ENCODE measurements around the gene P2RY6.

P2RY6 gene

GRCh38 chr11:73291196-73291595 is 19.1 kb downstream of the P2RY6 start:
- H3K36me3 Mint-ChIP-seq (ENCODE audit: low read depth), result no peaks in the 10 kb centered on the region
- no peaks in the 10 kb centered on the region for H3K9me3 Mint-ChIP-seq
- peaks cover 10% of the 10 kb centered on the region for H3K4me1 Mint-ChIP-seq (ENCODE audit: low read depth)
- peaks cover 5% of the 10 kb centered on the region for H3K27me3 Mint-ChIP-seq
- no peak overlapping the region for H3K4me3 Mint-ChIP-seq
- DNase-seq, result no peak
- H3K27ac Mint-ChIP-seq, result no peak overlapping the region

GRCh38 chr11:73291781-73292524 is 19.8 kb downstream of the P2RY6 start:
- Mint-ChIP-seq H3K27me3 (peaks cover 5% of the 10 kb centered on the region), H3K9me3 (no peaks in the 10 kb centered on the region), H3K36me3 (ENCODE audit: low read depth) (no peaks in the 10 kb centered on the region), H3K27ac (no peak overlapping the region), H3K4me1 (ENCODE audit: low read depth) (peaks cover 10% of the 10 kb centered on the region), H3K4me3 (no peak overlapping the region)
- no peak for DNase-seq

GRCh38 chr11:73292525-73292894 is 20.4 kb downstream of the P2RY6 start:
- no peaks in the 10 kb centered on the region for H3K36me3 Mint-ChIP-seq (ENCODE audit: low read depth)

GRCh38 chr11:73293356-73293936 is 21.3 kb downstream of the P2RY6 start:
- H3K36me3 Mint-ChIP-seq (ENCODE audit: low read depth), result no peaks in the 10 kb centered on the region
- no peak for DNase-seq
- H3K27ac Mint-ChIP-seq, result no peak overlapping the region
- H3K9me3 Mint-ChIP-seq, result no peaks in the 10 kb centered on the region
- H3K4me3 Mint-ChIP-seq, result no peak overlapping the region
- peaks cover 9% of the 10 kb centered on the region for H3K4me1 Mint-ChIP-seq (ENCODE audit: low read depth)
- H3K27me3 Mint-ChIP-seq, result peaks cover 13% of the 10 kb centered on the region

More at GRCh38 chr11:73292525-73292894, 20.4 kb downstream of the P2RY6 start:
- H3K9me3 Mint-ChIP-seq, result no peaks in the 10 kb centered on the region
- no peak for DNase-seq
- H3K4me1 Mint-ChIP-seq (ENCODE audit: low read depth), result peaks cover 10% of the 10 kb centered on the region
- H3K27ac Mint-ChIP-seq, result no peak overlapping the region
- peaks cover 5% of the 10 kb centered on the region for H3K27me3 Mint-ChIP-seq
- no peak overlapping the region for H3K4me3 Mint-ChIP-seq

GRCh38 chr11:73294604-73295003 is 22.5 kb downstream of the P2RY6 start:
- Mint-ChIP-seq H3K4me3 (no peak overlapping the region), H3K27ac (no peak overlapping the region), H3K4me1 (ENCODE audit: low read depth) (peaks cover 2% of the 10 kb centered on the region), H3K36me3 (ENCODE audit: low read depth) (no peaks in the 10 kb centered on the region), H3K27me3 (peaks cover 18% of the 10 kb centered on the region), H3K9me3 (no peaks in the 10 kb centered on the region)
- DNase-seq, result no peak

- H3K36me3 Mint-ChIP-seq (ENCODE audit: low read depth), result no peaks in the 10 kb centered on the region
- H3K9me3 Mint-ChIP-seq, result no peaks in the 10 kb centered on the region
- H3K4me3 Mint-ChIP-seq, result no peak overlapping the region
- peak; percentile 84 for DNase-seq
- peaks cover 2% of the 10 kb centered on the region for H3K4me1 Mint-ChIP-seq (ENCODE audit: low read depth)
- peaks cover 21% of the 10 kb centered on the region for H3K27me3 Mint-ChIP-seq
- H3K27ac Mint-ChIP-seq, result no peak overlapping the region
Measured at GRCh38 chr11:73295241-73295995, 23.3 kb downstream of the P2RY6 start.

- H3K36me3 Mint-ChIP-seq (ENCODE audit: low read depth), result no peaks in the 10 kb centered on the region
- peaks cover 2% of the 10 kb centered on the region for H3K4me1 Mint-ChIP-seq (ENCODE audit: low read depth)
- no peak for DNase-seq
- no peak overlapping the region for H3K27ac Mint-ChIP-seq
- H3K4me3 Mint-ChIP-seq, result no peak overlapping the region
- no peaks in the 10 kb centered on the region for H3K9me3 Mint-ChIP-seq
- peaks cover 21% of the 10 kb centered on the region for H3K27me3 Mint-ChIP-seq
Measured at GRCh38 chr11:73295996-73296318, 23.8 kb downstream of the P2RY6 start.

GRCh38 chr11:73296501-73297230 is 24.5 kb downstream of the P2RY6 start:
- H3K4me3 Mint-ChIP-seq, result no peak overlapping the region
- H3K4me1 Mint-ChIP-seq (ENCODE audit: low read depth), result peaks cover 2% of the 10 kb centered on the region
- no peaks in the 10 kb centered on the region for H3K36me3 Mint-ChIP-seq (ENCODE audit: low read depth)
- H3K27ac Mint-ChIP-seq, result no peak overlapping the region
- no peaks in the 10 kb centered on the region for H3K9me3 Mint-ChIP-seq
- no peak for DNase-seq
- peaks cover 21% of the 10 kb centered on the region for H3K27me3 Mint-ChIP-seq

- Mint-ChIP-seq H3K4me1 (ENCODE audit: low read depth) (peaks cover 2% of the 10 kb centered on the region), H3K27me3 (peaks cover 21% of the 10 kb centered on the region), H3K27ac (no peak overlapping the region), H3K9me3 (no peaks in the 10 kb centered on the region), H3K36me3 (ENCODE audit: low read depth) (no peaks in the 10 kb centered on the region), H3K4me3 (no peak overlapping the region)
- no peak for DNase-seq
Measured at GRCh38 chr11:73297231-73297590, 25.1 kb downstream of the P2RY6 start.

- Mint-ChIP-seq H3K9me3 (no peaks in the 10 kb centered on the region), H3K4me1 (ENCODE audit: low read depth) (peaks cover 2% of the 10 kb centered on the region), H3K27me3 (peaks cover 21% of the 10 kb centered on the region), H3K36me3 (ENCODE audit: low read depth) (no peaks in the 10 kb centered on the region), H3K27ac (no peak overlapping the region), H3K4me3 (no peak overlapping the region)
- DNase-seq, result no peak
Measured at GRCh38 chr11:73297702-73298101, 25.6 kb downstream of the P2RY6 start.

- H3K4me3 Mint-ChIP-seq, result no peak overlapping the region
- H3K36me3 Mint-ChIP-seq (ENCODE audit: low read depth), result no peaks in the 10 kb centered on the region
Measured at GRCh38 chr11:73298233-73298632, 26.1 kb downstream of the P2RY6 start.

GRCh38 chr11:73299751-73300150 is 27.6 kb downstream of the P2RY6 start:
- Mint-ChIP-seq H3K4me1 (ENCODE audit: low read depth) (peaks cover 2% of the 10 kb centered on the region), H3K4me3 (no peak overlapping the region), H3K27ac (no peak overlapping the region), H3K9me3 (no peaks in the 10 kb centered on the region), H3K27me3 (peaks cover 23% of the 10 kb centered on the region), H3K36me3 (ENCODE audit: low read depth) (no peaks in the 10 kb centered on the region)
- DNase-seq, result no peak

More at GRCh38 chr11:73298233-73298632, 26.1 kb downstream of the P2RY6 start:
- peaks cover 2% of the 10 kb centered on the region for H3K4me1 Mint-ChIP-seq (ENCODE audit: low read depth)
- H3K27me3 Mint-ChIP-seq, result peaks cover 21% of the 10 kb centered on the region
- no peaks in the 10 kb centered on the region for H3K9me3 Mint-ChIP-seq
- no peak for DNase-seq
- no peak overlapping the region for H3K27ac Mint-ChIP-seq

- H3K36me3 Mint-ChIP-seq (ENCODE audit: low read depth), result no peaks in the 10 kb centered on the region
- H3K27ac Mint-ChIP-seq, result no peak overlapping the region
- peaks cover 10% of the 10 kb centered on the region for H3K4me1 Mint-ChIP-seq (ENCODE audit: low read depth)
- no peak for DNase-seq
- no peak overlapping the region for H3K4me3 Mint-ChIP-seq
- no peaks in the 10 kb centered on the region for H3K9me3 Mint-ChIP-seq
- H3K27me3 Mint-ChIP-seq, result peaks cover 33% of the 10 kb centered on the region
Measured at GRCh38 chr11:73306069-73306841, 34.1 kb downstream of the P2RY6 start.

- H3K4me1 Mint-ChIP-seq (ENCODE audit: low read depth), result peaks cover 10% of the 10 kb centered on the region
- no peaks in the 10 kb centered on the region for H3K9me3 Mint-ChIP-seq
- DNase-seq, result no peak
- no peak overlapping the region for H3K27ac Mint-ChIP-seq
- peak overlapping the region; percentile 81 for H3K4me3 Mint-ChIP-seq
- H3K36me3 Mint-ChIP-seq (ENCODE audit: low read depth), result no peaks in the 10 kb centered on the region
- H3K27me3 Mint-ChIP-seq, result peaks cover 33% of the 10 kb centered on the region
Measured at GRCh38 chr11:73306977-73307322, 34.8 kb downstream of the P2RY6 start.

Data from activated T-cell treated with anti-CD3 and anti-CD28 coated beads, Interleukin-2, amount 50 U/mL, for 24 hours (primary cell).